CD4-positive, alpha-beta memory T cell (primary cell): ENCODE results near the gene OPCML. TPM values are rescaled to one million over a fixed set of nuclear protein-coding genes. Genes with fewer than 3 reads are reported as not detected.
A peak's percentile ranks its signal among the peaks of the same experiment; 100 is the strongest.

ENCODE experiments used
- CTCF ChIA-PET: fragments of 350-600 bp; sonication (Branson Sonifier 250); formaldehyde crosslinking; loops from one replicate; lab custom pipeline; 2021; ENCODE audit warnings: inconsistent platforms; ENCODE audit not compliant: partially characterized antibody; lab: Charles Lee
- POLR2A ChIA-PET: fragments of 350-600 bp; sonication (Branson Sonifier 250); formaldehyde crosslinking; loops from one replicate; lab custom pipeline; 2021; ENCODE audit not compliant: partially characterized antibody; lab: Charles Lee
- DNase-seq, 5 donors: peaks; one replicate each; pipeline versions ENCODE4 v3.0.0 to v3.0.0-alpha.2; 2020 to 2022; ENCODE audit warnings: mixed read lengths in 1 of 5
- H3K27ac ChIP-seq: one replicate; pipeline ENCODE4 v1.7.0; 2013; ENCODE audit warnings: low read depth, low read length
- H3K27me3 ChIP-seq: 2 replicates; pipeline ENCODE4 v1.7.0; 2013; ENCODE audit warnings: mild to moderate bottlenecking, low read length, moderate library complexity; ENCODE audit not compliant: insufficient read depth
- H3K36me3 ChIP-seq: 2 replicates; pipeline ENCODE4 v1.7.0; 2013; ENCODE audit warnings: mild to moderate bottlenecking, low read length, moderate library complexity; ENCODE audit not compliant: insufficient read depth
- H3K4me1 ChIP-seq: 2 replicates; pipeline ENCODE4 v1.7.0; 2013; ENCODE audit warnings: mild to moderate bottlenecking, low read length, moderate library complexity; ENCODE audit not compliant: insufficient read depth
- H3K4me3 ChIP-seq, 2 donors: one replicate each; pipeline ENCODE4 v1.7.0; 2013; ENCODE audit warnings: low read length in 2 of 2, mild to moderate bottlenecking in 1 of 2
- H3K9me3 ChIP-seq, 2 donors: one replicate each; pipeline ENCODE4 v1.7.0; 2013; ENCODE audit warnings: low read length in 2 of 2, control low read depth in 1 of 2; ENCODE audit not compliant: control insufficient read depth in 1 of 2
- H3K27ac Mint-ChIP-seq, 7 donors: one replicate each; pipeline ENCODE4 v1.8.0; 2020 to 2021; ENCODE audit warnings: mixed read lengths in 7 of 7, mild to moderate bottlenecking in 6 of 7, inconsistent platforms in 3 of 7, moderate library complexity in 3 of 7
- H3K27me3 Mint-ChIP-seq, 2 donors: one replicate each; pipeline ENCODE4 v1.8.0; 2020 to 2021; ENCODE audit warnings: mixed read lengths in 2 of 2
- H3K36me3 Mint-ChIP-seq, 2 donors: one replicate each; pipeline ENCODE4 v1.8.0; 2020 to 2021; ENCODE audit warnings: mixed read lengths in 2 of 2, inconsistent platforms in 1 of 2, mild to moderate bottlenecking in 1 of 2
- H3K4me1 Mint-ChIP-seq, 4 donors: one replicate each; pipeline ENCODE4 v1.8.0; 2020 to 2021; ENCODE audit warnings: mixed read lengths in 4 of 4, mild to moderate bottlenecking in 1 of 4
- H3K4me3 Mint-ChIP-seq, 8 donors: one replicate each; pipeline ENCODE4 v1.8.0; 2020 to 2021; ENCODE audit warnings: mixed read lengths in 8 of 8, mild to moderate bottlenecking in 7 of 8, moderate library complexity in 6 of 8, inconsistent platforms in 3 of 8
- H3K9me3 Mint-ChIP-seq, 8 donors: one replicate each; pipeline ENCODE4 v1.8.0; 2020 to 2021; ENCODE audit warnings: mixed read lengths in 8 of 8, mild to moderate bottlenecking in 5 of 8, inconsistent platforms in 3 of 8, moderate library complexity in 1 of 8
- intact Hi-C: fragments of 100-400 bp; cut with micrococcal nuclease; formaldehyde crosslinking; loops from one replicate; pipeline ENCODE4 v1.15.1; 2023
- polyA plus RNA-seq, 2 donors: library from polyadenylated mRNA; unstranded; fragments of 300-500 nt; fragmentation: Illumina TruSeq; gene quantifications; one replicate each; pipeline ENCODE4 v1.2.3, GENCODE V29; 2021
- total RNA-seq, 2 experiments: library from RNA; stranded (reverse); gene quantifications; one replicate each; pipeline ENCODE4 v1.2.3, GENCODE V29; 2021

OPCML gene
- total and polyA plus RNA-seq, 4 experiments from 2014 or later: not detected

- Mint-ChIP-seq H3K36me3 (no peaks in the 10 kb centered on the region), H3K4me3 (no peak overlapping the region), H3K27ac (no peak overlapping the region), H3K4me1 (no peaks in the 10 kb centered on the region), H3K27me3 (no peaks in the 10 kb centered on the region), H3K9me3 (peaks cover 0 to 9% (median under 1%) of the 10 kb centered on the region in 8 donors)
- H3K27ac ChIP-seq: no peak overlapping the region
- ChIA-PET POLR2A (no interaction called here), CTCF (no interaction called here)
- no peaks in the 10 kb centered on the region for H3K9me3 ChIP-seq
- no peak overlapping the region for H3K4me3 ChIP-seq
- DNase-seq: no peak
- H3K4me1 ChIP-seq: no peaks in the 10 kb centered on the region
- no peaks in the 10 kb centered on the region for H3K36me3 ChIP-seq
- no peaks in the 10 kb centered on the region for H3K27me3 ChIP-seq
- intact Hi-C loops: no loop called here
Observed at GRCh38 chr11:132463295-132464002, 1068.9 kb downstream of the OPCML start.

DNA sequence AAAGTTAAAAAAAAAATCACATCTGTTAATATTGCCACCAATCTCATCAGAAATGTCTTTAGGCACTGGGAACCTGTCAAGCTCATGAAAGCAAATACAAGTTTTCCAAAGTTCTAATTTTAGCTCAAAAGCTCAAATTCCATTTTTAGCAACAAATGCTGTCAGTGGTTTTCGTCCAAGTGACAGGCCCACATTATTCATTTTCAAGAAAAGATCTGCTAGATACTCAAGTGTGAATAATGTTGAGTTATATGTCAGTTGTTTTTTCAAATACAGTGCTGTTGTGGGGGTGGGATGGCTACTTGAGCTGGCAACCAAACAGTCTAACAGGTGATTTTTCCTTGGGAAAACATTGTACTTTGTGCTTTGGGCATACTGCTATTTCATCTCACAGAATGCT, 1072.6 kb downstream of the OPCML start:
- Mint-ChIP-seq H3K4me3 (no peak overlapping the region), H3K4me1 (no peaks in the 10 kb centered on the region), H3K27ac (no peak overlapping the region), H3K36me3 (no peaks in the 10 kb centered on the region), H3K27me3 (no peaks in the 10 kb centered on the region), H3K9me3 (peaks cover 0 to 12% (median under 1%) of the 10 kb centered on the region in 8 donors)
- intact Hi-C loops: no loop called here
- DNase-seq: no peak
- H3K27ac ChIP-seq: no peak overlapping the region
- no peaks in the 10 kb centered on the region for H3K9me3 ChIP-seq
- H3K4me3 ChIP-seq: no peak overlapping the region
- H3K36me3 ChIP-seq: no peaks in the 10 kb centered on the region
- ChIA-PET POLR2A (no interaction called here), CTCF (no interaction called here)
- no peaks in the 10 kb centered on the region for H3K27me3 ChIP-seq
- H3K4me1 ChIP-seq: no peaks in the 10 kb centered on the region

DNA sequence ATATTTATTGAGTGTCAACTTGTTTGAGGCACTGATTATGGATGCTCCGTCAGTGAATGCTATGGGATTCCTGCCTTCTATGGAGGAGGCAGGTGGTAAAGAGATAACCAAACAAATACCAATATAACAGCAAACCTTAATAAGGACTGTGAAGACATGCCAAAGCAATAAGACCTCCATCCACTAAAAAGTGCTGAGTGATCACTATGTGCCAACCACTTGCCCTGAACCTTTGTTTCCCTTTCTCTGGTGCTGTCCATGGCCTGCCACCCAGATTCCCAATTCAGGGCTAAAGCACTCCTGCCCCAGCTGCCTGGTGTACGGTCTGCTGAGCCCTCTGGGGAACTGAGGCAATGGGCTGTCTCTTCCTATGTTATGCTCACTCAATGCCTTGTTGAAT, 1074.9 kb downstream of the OPCML start:
- Histone ChIP-seq H3K36me3 (no peaks in the 10 kb centered on the region), H3K9me3 (no peaks in the 10 kb centered on the region), H3K27ac (no peak overlapping the region), H3K4me3 (no peak overlapping the region), H3K4me1 (no peaks in the 10 kb centered on the region), H3K27me3 (no peaks in the 10 kb centered on the region)
- no peak for DNase-seq
- Mint-ChIP-seq H3K27me3 (peaks cover 0 to 1% of the 10 kb centered on the region in 2 donors), H3K9me3 (peaks cover 0 to 14% (median 2%) of the 10 kb centered on the region in 8 donors), H3K36me3 (no peaks in the 10 kb centered on the region), H3K4me3 (no peak overlapping the region), H3K27ac (no peak overlapping the region), H3K4me1 (peaks cover 0 to 1% (median 0%) of the 10 kb centered on the region in 4 donors)
- CTCF ChIA-PET: no interaction called here
- POLR2A ChIA-PET: no interaction called here
- intact Hi-C loops: no loop called here

GRCh38 chr11:132456751-132457328, 1075.5 kb downstream of the OPCML start:
- intact Hi-C loops: no loop called here
- CTCF ChIA-PET: no interaction called here
- H3K27ac Mint-ChIP-seq: no peak overlapping the region

GRCh38 chr11:132455044-132455443, 1077.3 kb downstream of the OPCML start:
- H3K9me3 Mint-ChIP-seq: peaks cover 0 to 13% (median 1%) of the 10 kb centered on the region in 8 donors
- H3K4me3 Mint-ChIP-seq: no peak overlapping the region
- Histone ChIP-seq H3K27me3 (no peaks in the 10 kb centered on the region), H3K4me1 (no peaks in the 10 kb centered on the region), H3K4me3 (no peak overlapping the region), H3K9me3 (no peaks in the 10 kb centered on the region), H3K27ac (no peak overlapping the region), H3K36me3 (no peaks in the 10 kb centered on the region)
- no peak overlapping the region for H3K27ac Mint-ChIP-seq
- H3K4me1 Mint-ChIP-seq: peaks cover 0 to 2% (median 0%) of the 10 kb centered on the region in 4 donors
- intact Hi-C loops: no loop called here
- POLR2A ChIA-PET: no interaction called here
- CTCF ChIA-PET: no interaction called here
- H3K27me3 Mint-ChIP-seq: peaks cover 0 to 2% of the 10 kb centered on the region in 2 donors
- H3K36me3 Mint-ChIP-seq: no peaks in the 10 kb centered on the region
- DNase-seq: no peak

More at GRCh38 chr11:132456751-132457328, 1075.5 kb downstream of the OPCML start:
- POLR2A ChIA-PET: no interaction called here
- no peak overlapping the region for H3K27ac ChIP-seq
- no peak overlapping the region for H3K4me3 Mint-ChIP-seq
- no peak overlapping the region for H3K4me3 ChIP-seq
- no peaks in the 10 kb centered on the region for H3K9me3 ChIP-seq
- no peaks in the 10 kb centered on the region for H3K36me3 Mint-ChIP-seq
- peaks cover 0 to 2% (median 0%) of the 10 kb centered on the region in 4 donors for H3K4me1 Mint-ChIP-seq
- no peak for DNase-seq
- peaks cover 0 to 15% (median 2%) of the 10 kb centered on the region in 8 donors for H3K9me3 Mint-ChIP-seq
- no peaks in the 10 kb centered on the region for H3K4me1 ChIP-seq
- no peaks in the 10 kb centered on the region for H3K27me3 ChIP-seq
- peaks cover 0 to 2% of the 10 kb centered on the region in 2 donors for H3K27me3 Mint-ChIP-seq
- H3K36me3 ChIP-seq: no peaks in the 10 kb centered on the region

DNA sequence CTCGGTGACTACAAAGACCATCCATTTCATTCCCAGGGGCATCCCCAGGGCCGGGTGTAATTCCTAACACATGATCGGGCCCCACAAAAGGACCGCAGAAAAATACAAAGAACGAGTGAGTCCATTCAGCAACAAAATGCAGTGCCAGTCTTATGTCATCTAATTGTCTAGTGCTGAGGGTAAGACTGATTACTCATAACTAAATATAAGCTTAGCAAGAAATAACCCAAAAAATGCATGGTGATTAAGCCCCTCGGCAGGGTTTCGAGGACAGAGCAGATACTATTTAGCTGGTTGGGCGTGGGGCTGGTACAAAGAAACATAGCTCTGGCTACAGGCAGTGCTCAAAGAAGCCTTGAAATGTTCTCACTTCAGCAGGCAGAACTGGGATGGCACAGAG, 1078.9 kb downstream of the OPCML start:
- H3K4me1 ChIP-seq: no peaks in the 10 kb centered on the region
- no peak overlapping the region for H3K27ac Mint-ChIP-seq
- no peak overlapping the region for H3K27ac ChIP-seq
- H3K9me3 ChIP-seq: no peaks in the 10 kb centered on the region
- H3K4me3 ChIP-seq: no peak overlapping the region
- intact Hi-C loops: no loop called here
- H3K36me3 Mint-ChIP-seq: no peaks in the 10 kb centered on the region
- H3K27me3 Mint-ChIP-seq: peaks cover 0 to 2% of the 10 kb centered on the region in 2 donors
- POLR2A ChIA-PET: no interaction called here
- H3K27me3 ChIP-seq: no peaks in the 10 kb centered on the region
- no peak overlapping the region for H3K4me3 Mint-ChIP-seq
- H3K9me3 Mint-ChIP-seq: peaks cover 0 to 15% (median 1%) of the 10 kb centered on the region in 8 donors
- peaks cover 0 to 2% (median 0%) of the 10 kb centered on the region in 4 donors for H3K4me1 Mint-ChIP-seq
- CTCF ChIA-PET: no interaction called here
- DNase-seq: no peak
- no peaks in the 10 kb centered on the region for H3K36me3 ChIP-seq

DNA sequence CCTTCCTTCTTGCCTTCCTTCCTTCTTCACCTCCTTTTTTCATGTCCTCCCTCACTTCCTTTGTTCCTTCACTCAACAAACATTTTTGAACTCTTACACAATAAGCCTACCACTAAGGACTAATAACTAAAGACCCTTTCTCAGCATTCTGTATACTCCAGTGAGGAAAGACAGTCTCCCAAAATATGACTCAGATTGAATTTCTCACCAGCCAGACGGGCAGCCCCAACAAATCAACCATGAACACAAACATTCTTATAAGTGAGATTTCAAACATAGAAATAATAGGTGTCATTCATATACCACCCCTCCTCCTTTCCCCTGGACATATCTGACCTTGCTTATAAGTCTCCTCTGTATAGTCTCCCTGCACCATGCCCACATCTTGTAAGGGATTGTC, 1079.7 kb downstream of the OPCML start:
- H3K36me3 Mint-ChIP-seq: no peaks in the 10 kb centered on the region
- peaks cover 0 to 2% of the 10 kb centered on the region in 2 donors for H3K27me3 Mint-ChIP-seq
- CTCF ChIA-PET: no interaction called here
- no peak overlapping the region for H3K27ac ChIP-seq
- no peaks in the 10 kb centered on the region for H3K36me3 ChIP-seq
- no peak overlapping the region for H3K4me3 ChIP-seq
- no peaks in the 10 kb centered on the region for H3K27me3 ChIP-seq
- peaks cover 0 to 13% (median 1%) of the 10 kb centered on the region in 8 donors for H3K9me3 Mint-ChIP-seq
- no peaks in the 10 kb centered on the region for H3K9me3 ChIP-seq
- no peak overlapping the region for H3K4me3 Mint-ChIP-seq
- intact Hi-C loops: no loop called here
- POLR2A ChIA-PET: no interaction called here
- H3K27ac Mint-ChIP-seq: peak overlapping the region in 1 of 7 donors; percentile 44
- peaks cover 0 to 2% (median 0%) of the 10 kb centered on the region in 4 donors for H3K4me1 Mint-ChIP-seq
- no peaks in the 10 kb centered on the region for H3K4me1 ChIP-seq
- no peak for DNase-seq
